T-helper 17 cell (primary cell): ENCODE data around the gene SHQ1. TPM values are rescaled to one million over a fixed set of nuclear protein-coding genes. Genes with fewer than 3 reads are reported as not detected.

Source experiments
- total RNA-seq, 4 donors: library from RNA in 2 of 4; stranded (reverse) in 2 of 4; gene quantifications; one replicate each; pipeline ENCODE4 v1.2.3 and lab custom pipeline; 2022 to 2026

Gene SHQ1
- total RNA-seq, 2 donors from 2014 or later: 14.0 to 15.4 TPM

Other genes starting within 250 kb of the SHQ1 start
- under 1 TPM in 1 of 2 donors, not detected in 1; 0.10 TPM for gene GXYLT2, start 39.6 kb upstream of the SHQ1 start, total RNA-seq
- 10 to 100 TPM; 60.1 to 65.1 TPM for gene PPP4R2, start 148.4 kb upstream of the SHQ1 start, total RNA-seq
- gene EBLN2, start 213.2 kb upstream of the SHQ1 start, total RNA-seq: 10 to 100 TPM; 11.7 to 15.8 TPM